ENCODE results near the gene HDAC7. TPM values are rescaled to one million over a fixed set of nuclear protein-coding genes. Genes with fewer than 3 reads are reported as not detected.
A peak's percentile ranks its signal among the peaks of the same experiment; 100 is the strongest.

Gene HDAC7
- total RNA-seq, 2 donors from 2014 or later = 27.3 to 29.7 TPM

DNA sequence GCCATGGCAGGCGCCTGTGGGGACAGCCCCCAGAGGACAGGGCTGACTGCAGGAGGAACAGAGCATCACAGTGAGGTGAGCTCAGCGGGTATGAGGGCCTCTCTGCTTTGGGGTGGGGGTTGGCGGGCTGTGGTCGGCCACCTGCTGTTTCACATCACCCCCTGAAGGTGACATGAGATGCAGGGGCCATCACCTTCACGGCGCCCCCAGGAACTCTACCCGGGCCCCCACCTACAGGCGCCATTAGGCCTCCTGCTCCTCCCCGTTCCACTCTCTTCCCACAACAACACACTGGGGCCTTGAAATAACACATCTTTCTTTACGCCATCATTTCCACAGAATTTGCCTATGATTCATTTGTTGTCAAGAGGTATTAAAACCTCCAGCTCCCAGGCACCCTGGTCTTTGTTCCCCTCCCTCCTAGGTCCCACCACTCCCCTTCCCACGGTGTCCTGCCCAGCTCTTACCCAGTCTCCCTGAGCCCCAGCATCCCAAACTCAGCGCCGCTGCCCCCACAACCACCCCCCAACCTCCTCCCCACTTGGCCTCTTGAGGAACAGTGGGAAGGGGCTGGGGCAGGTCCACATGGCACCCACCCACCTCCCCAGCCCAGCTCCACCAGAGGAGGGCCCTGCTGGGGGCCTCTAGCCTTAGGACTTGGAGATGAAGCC is 12.7 kb upstream of the HDAC7 start:
- H3K27me3 ChIP-seq = no peaks in the 10 kb centered on the region
- peaks cover 8% of the 10 kb centered on the region for H3K4me1 ChIP-seq
- H3K4me3 ChIP-seq = no peak overlapping the region
- H3K27ac ChIP-seq = no peak overlapping the region
- DNase-seq = no peak
- no peaks in the 10 kb centered on the region for H3K36me3 ChIP-seq
- intact Hi-C loops (cut with DNase I) = no loop called here
- TF ChIP-seq, protein P1, sequence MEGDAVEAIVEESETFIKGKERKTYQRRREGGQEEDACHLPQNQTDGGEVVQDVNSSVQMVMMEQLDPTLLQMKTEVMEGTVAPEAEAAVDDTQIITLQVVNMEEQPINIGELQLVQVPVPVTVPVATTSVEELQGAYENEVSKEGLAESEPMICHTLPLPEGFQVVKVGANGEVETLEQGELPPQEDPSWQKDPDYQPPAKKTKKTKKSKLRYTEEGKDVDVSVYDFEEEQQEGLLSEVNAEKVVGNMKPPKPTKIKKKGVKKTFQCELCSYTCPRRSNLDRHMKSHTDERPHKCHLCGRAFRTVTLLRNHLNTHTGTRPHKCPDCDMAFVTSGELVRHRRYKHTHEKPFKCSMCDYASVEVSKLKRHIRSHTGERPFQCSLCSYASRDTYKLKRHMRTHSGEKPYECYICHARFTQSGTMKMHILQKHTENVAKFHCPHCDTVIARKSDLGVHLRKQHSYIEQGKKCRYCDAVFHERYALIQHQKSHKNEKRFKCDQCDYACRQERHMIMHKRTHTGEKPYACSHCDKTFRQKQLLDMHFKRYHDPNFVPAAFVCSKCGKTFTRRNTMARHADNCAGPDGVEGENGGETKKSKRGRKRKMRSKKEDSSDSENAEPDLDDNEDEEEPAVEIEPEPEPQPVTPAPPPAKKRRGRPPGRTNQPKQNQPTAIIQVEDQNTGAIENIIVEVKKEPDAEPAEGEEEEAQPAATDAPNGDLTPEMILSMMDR (IDR thresholded peaks at IDR 0.05) = no peak
- no peaks in the 10 kb centered on the region for H3K9me3 ChIP-seq
- no peak overlapping the region for H3K9ac ChIP-seq (ENCODE audit: low read depth in 2 of 2, low read length in 2 of 2)

DNA sequence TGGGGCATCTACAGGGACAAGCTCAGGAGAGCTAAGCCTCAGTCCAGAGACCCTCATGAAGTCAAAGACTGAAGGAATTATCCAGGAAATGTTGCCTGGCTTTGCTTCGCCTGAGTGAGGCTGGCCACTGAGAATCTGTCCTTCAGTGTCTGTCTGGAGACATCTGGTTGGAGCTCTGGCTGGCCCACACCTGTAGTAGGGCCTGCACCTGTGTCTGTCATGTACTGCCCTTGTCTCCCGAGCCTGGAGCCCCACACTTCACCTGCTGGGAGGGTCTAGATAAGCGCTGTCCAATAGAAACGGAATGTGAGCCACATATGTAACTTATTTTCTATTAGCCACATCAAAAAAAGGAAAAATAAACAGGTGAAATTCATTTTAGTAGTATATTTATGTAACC is 9.9 kb upstream of the HDAC7 start:
- H3K4me3 ChIP-seq = no peak overlapping the region
- H3K9me3 ChIP-seq = no peaks in the 10 kb centered on the region
- TF ChIP-seq, protein P1 (IDR thresholded peaks at IDR 0.05) = no peak
- intact Hi-C loops (cut with DNase I) = no loop called here
- no peak for DNase-seq
- no peak overlapping the region for H3K9ac ChIP-seq (ENCODE audit: low read depth in 2 of 2, low read length in 2 of 2)
- H3K27ac ChIP-seq = no peak overlapping the region
- no peaks in the 10 kb centered on the region for H3K36me3 ChIP-seq
- H3K27me3 ChIP-seq = no peaks in the 10 kb centered on the region
- peaks cover 8% of the 10 kb centered on the region for H3K4me1 ChIP-seq

DNA sequence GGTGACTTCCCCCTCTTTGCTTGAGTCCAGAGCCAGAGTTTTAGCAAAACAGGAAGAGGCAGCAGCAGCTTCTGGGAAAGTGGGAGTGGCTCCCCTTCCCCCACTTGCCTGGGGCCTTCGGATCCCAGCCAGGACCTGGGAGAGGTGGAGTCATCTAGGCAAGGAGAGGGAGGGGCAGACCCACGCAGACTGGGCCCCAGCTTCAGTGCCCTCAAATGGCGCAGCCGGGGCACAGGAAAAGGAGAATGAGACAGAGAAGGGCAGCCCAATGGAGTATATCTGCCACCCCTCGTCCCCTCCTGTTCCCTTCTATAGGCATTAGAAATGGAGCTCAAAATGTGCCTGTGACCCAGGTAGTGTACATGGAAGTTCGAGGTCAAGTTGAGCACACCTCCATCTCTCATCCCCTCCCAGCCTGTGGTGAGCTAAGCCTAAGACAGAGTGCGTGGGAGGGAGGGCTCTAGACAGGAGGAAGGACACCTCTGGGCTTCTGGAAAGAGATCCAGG is 9.3 kb upstream of the HDAC7 start:
- H3K4me1 ChIP-seq = peaks cover 8% of the 10 kb centered on the region
- H3K4me3 ChIP-seq = no peak overlapping the region
- no peaks in the 10 kb centered on the region for H3K36me3 ChIP-seq
- intact Hi-C loops (cut with DNase I) = no loop called here
- TF ChIP-seq, protein P1 (IDR thresholded peaks at IDR 0.05) = no peak
- H3K27ac ChIP-seq = peak overlapping the region; percentile 53
- no peaks in the 10 kb centered on the region for H3K9me3 ChIP-seq
- no peaks in the 10 kb centered on the region for H3K27me3 ChIP-seq
- peak; percentile 85 for DNase-seq
- peak overlapping the region; percentile 41 to 54 for H3K9ac ChIP-seq (ENCODE audit: low read depth in 2 of 2, low read length in 2 of 2)

DNA sequence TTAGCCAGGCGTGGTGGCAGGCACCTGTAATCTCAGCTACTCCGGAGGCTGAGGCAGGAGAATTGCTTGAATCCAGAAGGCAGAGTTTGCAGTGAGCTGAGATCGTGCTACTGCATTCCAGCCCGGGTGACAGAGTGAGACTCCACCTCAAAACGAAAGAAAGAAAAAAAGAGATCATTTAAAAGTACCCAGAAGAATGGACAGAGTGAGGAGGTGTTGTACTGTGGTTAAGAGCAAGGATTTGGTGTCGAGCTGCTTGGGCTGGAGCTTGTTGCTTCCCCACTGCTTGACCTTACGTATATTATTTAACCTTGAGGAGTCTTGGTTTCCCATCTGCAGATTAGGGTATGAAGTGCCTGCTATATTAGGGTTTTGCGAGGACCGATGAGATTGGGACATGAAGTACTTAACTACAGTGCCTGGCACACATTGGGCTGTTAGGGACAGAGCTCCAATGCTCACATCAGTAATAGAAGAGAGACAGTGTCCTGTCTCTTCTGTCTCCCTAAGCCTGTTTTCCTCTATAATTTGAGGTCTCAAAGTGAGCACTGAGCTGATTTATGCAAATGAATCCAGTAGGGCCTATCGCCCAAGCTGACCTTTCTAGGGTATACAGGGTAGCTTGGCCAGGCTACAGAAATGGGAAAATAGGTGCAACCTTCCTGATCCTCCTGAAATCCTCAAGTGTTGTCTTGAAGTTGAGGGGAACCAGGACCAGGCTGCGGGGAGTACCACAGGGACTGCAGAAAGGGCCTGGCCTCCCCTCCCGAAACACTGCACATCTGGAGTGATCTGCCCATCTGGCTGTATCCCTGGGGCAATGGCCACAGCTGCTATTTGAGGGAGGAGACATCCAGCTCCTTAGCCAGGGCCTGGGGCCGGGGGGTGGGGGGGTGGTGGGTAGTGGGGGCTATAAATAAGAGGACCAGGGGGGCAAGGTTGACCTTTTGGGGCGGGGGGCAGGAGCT is 8.6 kb upstream of the HDAC7 start:
- H3K36me3 ChIP-seq = no peaks in the 10 kb centered on the region
- no peaks in the 10 kb centered on the region for H3K27me3 ChIP-seq
- intact Hi-C loops (cut with DNase I) = no loop called here
- peak overlapping the region in 1 of 2 donors; percentile 12 for H3K9ac ChIP-seq (ENCODE audit: low read depth in 2 of 2, low read length in 2 of 2)
- peaks cover 8% of the 10 kb centered on the region for H3K4me1 ChIP-seq
- no peaks in the 10 kb centered on the region for H3K9me3 ChIP-seq
- TF ChIP-seq, protein P1 (IDR thresholded peaks at IDR 0.05) = no peak
- no peak for DNase-seq
- H3K27ac ChIP-seq = peak overlapping the region; percentile 68
- no peak overlapping the region for H3K4me3 ChIP-seq

DNA sequence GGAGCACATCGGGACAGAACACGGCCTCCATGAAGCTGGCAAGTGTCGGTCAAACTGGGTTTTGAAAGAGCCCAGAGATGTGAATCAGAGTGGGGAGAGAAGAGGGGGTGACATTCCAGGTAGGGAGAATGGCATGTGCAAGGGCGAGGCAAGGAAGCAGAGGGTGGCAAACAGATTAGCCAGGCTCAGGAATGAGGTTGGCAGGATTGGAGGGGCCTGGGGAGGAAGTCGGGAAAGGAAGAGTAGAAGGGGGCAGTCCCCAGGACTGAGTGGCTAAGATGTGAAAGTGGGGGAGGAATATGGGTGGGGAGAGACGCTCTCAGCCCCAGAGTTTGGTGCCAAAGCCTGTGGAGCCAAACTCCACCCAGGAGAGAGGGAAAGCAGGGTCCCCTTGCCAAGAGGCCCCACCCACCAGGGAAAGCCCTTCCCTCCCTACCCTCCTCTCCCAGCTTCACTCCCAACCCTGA is 5.5 kb upstream of the HDAC7 start:
- H3K27ac ChIP-seq = no peak overlapping the region
- no peak overlapping the region for H3K9ac ChIP-seq (ENCODE audit: low read depth in 2 of 2, low read length in 2 of 2)
- no peaks in the 10 kb centered on the region for H3K27me3 ChIP-seq
- peaks cover 8% of the 10 kb centered on the region for H3K4me1 ChIP-seq
- no peaks in the 10 kb centered on the region for H3K9me3 ChIP-seq
- H3K4me3 ChIP-seq = no peak overlapping the region
- TF ChIP-seq, protein P1 (IDR thresholded peaks at IDR 0.05) = no peak
- H3K36me3 ChIP-seq = no peaks in the 10 kb centered on the region
- DNase-seq = no peak
- intact Hi-C loops (cut with DNase I) = no loop called here
